H9 (cell line): ENCODE measurements around the gene MKI67. TPM values are rescaled to one million over a fixed set of nuclear protein-coding genes. Genes with fewer than 3 reads are reported as not detected.

Source experiments
- DNase-seq: peaks from one replicate; pipeline ENCODE4 v3.0.0-alpha.2; 2017
- H2AFZ ChIP-seq: one replicate; pipeline ENCODE4 v1.6.1; 2013; ENCODE audit warnings: mild to moderate bottlenecking, low read length, control low read depth, moderate library complexity
- H2AK5ac ChIP-seq: 2 replicates; pipeline ENCODE4 v1.6.1; 2013; ENCODE audit warnings: low read length, control low read depth, mixed read lengths; ENCODE audit not compliant: insufficient read length
- H2BK120ac ChIP-seq: one replicate; pipeline ENCODE4 v1.6.1; 2013; ENCODE audit warnings: low read depth, mild to moderate bottlenecking, low read length, control low read depth, inconsistent platforms; ENCODE audit not compliant: poor library complexity, severe bottlenecking
- H2BK12ac ChIP-seq: 2 replicates; pipeline ENCODE4 v1.6.1; 2013; ENCODE audit warnings: low read length, control low read depth, mixed read lengths, low read depth; ENCODE audit not compliant: insufficient read length
- H2BK15ac ChIP-seq: 2 replicates; pipeline ENCODE4 v1.6.1; 2013; ENCODE audit warnings: low read depth, low read length, control low read depth
- H2BK20ac ChIP-seq: one replicate; pipeline ENCODE4 v1.6.1; 2013; ENCODE audit warnings: low read depth, mild to moderate bottlenecking, low read length, control low read depth, inconsistent platforms; ENCODE audit not compliant: poor library complexity, severe bottlenecking
- H2BK5ac ChIP-seq: 2 replicates; pipeline ENCODE4 v1.6.1; 2013; ENCODE audit warnings: low read length, control low read depth, mixed read lengths; ENCODE audit not compliant: insufficient read length
- H3K14ac ChIP-seq: 2 replicates; pipeline ENCODE4 v1.6.1; 2013; ENCODE audit warnings: low read length, control low read depth; ENCODE audit not compliant: insufficient read depth
- H3K18ac ChIP-seq: 2 replicates; pipeline ENCODE4 v1.6.1; 2013; ENCODE audit warnings: low read depth, mild to moderate bottlenecking, mixed read lengths, low read length, control low read depth; ENCODE audit not compliant: insufficient read length
- H3K23ac ChIP-seq: 2 replicates; pipeline ENCODE4 v1.6.1; 2013; ENCODE audit warnings: low read length, control low read depth, mixed read lengths, low read depth; ENCODE audit not compliant: insufficient read length
- H3K23me2 ChIP-seq: 2 replicates; pipeline ENCODE4 v1.6.1; 2013; ENCODE audit warnings: low read depth, mild to moderate bottlenecking, mixed read lengths, low read length, control low read depth; ENCODE audit not compliant: insufficient read length, poor library complexity, severe bottlenecking
- H3K27ac ChIP-seq: 2 replicates; pipeline ENCODE4 v1.5.1; 2013; ENCODE audit warnings: low read length, control low read depth, mixed read lengths, low read depth; ENCODE audit not compliant: insufficient read length
- H3K27me3 ChIP-seq: 2 replicates; pipeline ENCODE4 v1.6.1; 2013; ENCODE audit warnings: low read length, control low read depth, inconsistent platforms; ENCODE audit not compliant: insufficient read depth
- H3K4ac ChIP-seq: 2 replicates; pipeline ENCODE4 v1.6.1; 2013; ENCODE audit warnings: low read depth, mild to moderate bottlenecking, control low read depth, inconsistent platforms, low read length, moderate library complexity
- H3K4me1 ChIP-seq: 2 replicates; pipeline ENCODE4 v1.6.1; 2013; ENCODE audit warnings: low read length, control low read depth, inconsistent platforms; ENCODE audit not compliant: insufficient read depth
- H3K4me2 ChIP-seq: 2 replicates; pipeline ENCODE4 v1.6.1; 2013; ENCODE audit warnings: low read length, control low read depth, mixed read lengths; ENCODE audit not compliant: insufficient read length, insufficient read depth
- H3K56ac ChIP-seq: 2 replicates; pipeline ENCODE4 v1.6.1; 2013; ENCODE audit warnings: low read depth, mild to moderate bottlenecking, mixed read lengths, low read length, control low read depth; ENCODE audit not compliant: insufficient read length
- H3K79me1 ChIP-seq: 2 replicates; pipeline ENCODE4 v1.6.1; 2013; ENCODE audit warnings: low read depth, mild to moderate bottlenecking, moderate library complexity, low read length, control low read depth, inconsistent platforms; ENCODE audit not compliant: insufficient read depth, poor library complexity, severe bottlenecking
- H3K79me2 ChIP-seq: 2 replicates; pipeline ENCODE4 v1.6.1; 2013; ENCODE audit warnings: low read length, control low read depth, inconsistent platforms; ENCODE audit not compliant: insufficient read depth
- H3K9ac ChIP-seq: 2 replicates; pipeline ENCODE4 v1.6.1; 2013; ENCODE audit warnings: low read length, control low read depth, mixed read lengths; ENCODE audit not compliant: insufficient read length; ENCODE audit errors: extremely low read depth
- H3K9me3 ChIP-seq: one replicate; pipeline ENCODE4 v1.6.1; 2013; ENCODE audit warnings: low read depth, low read length, inconsistent platforms; ENCODE audit not compliant: control insufficient read depth
- H3T11ph ChIP-seq: one replicate; pipeline ENCODE4 v1.6.1; 2013; ENCODE audit warnings: mild to moderate bottlenecking, low read length, control low read depth, inconsistent platforms
- H4K20me1 ChIP-seq: one replicate; pipeline ENCODE4 v1.6.1; 2013; ENCODE audit not compliant: control insufficient read depth, insufficient read length, insufficient read depth
- H4K5ac ChIP-seq: 2 replicates; pipeline ENCODE4 v1.6.1; 2013; ENCODE audit warnings: low read depth, mild to moderate bottlenecking, mixed read lengths, low read length, control low read depth; ENCODE audit not compliant: insufficient read length
- H4K8ac ChIP-seq: replicated peaks from 2 replicates; pipeline ENCODE4 v1.6.1; 2013; ENCODE audit warnings: low read length, control low read depth, mixed read lengths, low read depth; ENCODE audit not compliant: insufficient read length
- H4K91ac ChIP-seq: 2 replicates; pipeline ENCODE4 v1.6.1; 2013; ENCODE audit warnings: low read depth, mild to moderate bottlenecking, moderate library complexity, mixed read lengths, low read length, control low read depth; ENCODE audit not compliant: insufficient read length
- H3K27ac Mint-ChIP-seq, 3 experiments: 2 replicates in 2 of 3; 3 replicates in 1 of 3; pipeline ENCODE4 v1.8.0; 2020 to 2021; ENCODE audit warnings: mixed read lengths in 3 of 3, mild to moderate bottlenecking in 1 of 3, moderate library complexity in 1 of 3
- H3K27me3 Mint-ChIP-seq: 2 replicates; pipeline ENCODE4 v1.8.0; 2021; ENCODE audit warnings: low read depth, mild to moderate bottlenecking, moderate library complexity, mixed read lengths
- H3K36me3 Mint-ChIP-seq, 3 experiments: 2 replicates in 2 of 3; 3 replicates in 1 of 3; pipeline ENCODE4 v1.8.0; 2020 to 2021; ENCODE audit warnings: low read depth in 3 of 3, mixed read lengths in 3 of 3; ENCODE audit not compliant: insufficient read depth in 1 of 3
- H3K4me1 Mint-ChIP-seq, 2 experiments: 2 replicates each; pipeline ENCODE4 v1.8.0; 2020; ENCODE audit warnings: mixed read lengths in 2 of 2
- H3K4me3 Mint-ChIP-seq, 2 experiments: 2 replicates in 1 of 2; 3 replicates in 1 of 2; pipeline ENCODE4 v1.8.0; 2020 to 2021; ENCODE audit warnings: mild to moderate bottlenecking in 2 of 2, mixed read lengths in 2 of 2, moderate library complexity in 1 of 2
- H3K9me3 Mint-ChIP-seq, 2 experiments: 2 replicates in 1 of 2; 3 replicates in 1 of 2; pipeline ENCODE4 v1.8.0; 2020; ENCODE audit warnings: mild to moderate bottlenecking in 2 of 2, mixed read lengths in 2 of 2, moderate library complexity in 1 of 2
- CTCF ChIP-seq: fragments of 200-600 bp; sonication (generic); conservative IDR thresholded peaks from 3 replicates; pipeline ENCODE4 v1.8.0; 2021; ENCODE audit warnings: antibody characterized with exemption, mild to moderate bottlenecking
- WGBS: extraction: QIAGEN DNeasy Blood & Tissue Kit; methylation state at CpG from one replicate; pipeline ENCODE4 v1.1.7; 2013; ENCODE audit warnings: missing lambda C conversion rate, low lambda C conversion rate, mixed read lengths; ENCODE audit not compliant: insufficient read length; ENCODE audit errors: extremely low coverage; 5-methylcytosine and 5-hydroxymethylcytosine counted together
- total RNA-seq: library from RNA; stranded (reverse); gene quantifications from 2 replicates; pipeline ENCODE4 v1.2.1, GENCODE V29; 2021

The MKI67 gene
- total RNA-seq, 1 experiment from 2014 or later = 108 TPM

GRCh38 chr10:128073890-128074289 is 52.3 kb downstream of the MKI67 start:
- DNase-seq = no peak
- no peak overlapping the region for H3K4me2 ChIP-seq
- no peak overlapping the region for H3K14ac ChIP-seq
- no peaks in the 10 kb centered on the region for H3K9me3 ChIP-seq
- no peak overlapping the region for H3K18ac ChIP-seq
- Mint-ChIP-seq H3K36me3 (no peaks in the 10 kb centered on the region; a peak in 1 of 7 replicates), H3K9me3 (no peaks in the 10 kb centered on the region), H3K4me1 (peaks cover 7 to 8% of the 10 kb centered on the region in 2 experiments), H3K4me3 (no peak overlapping the region), H3K27ac (no peak overlapping the region), H3K27me3 (peaks cover 11% of the 10 kb centered on the region)
- no peak overlapping the region for H2BK120ac ChIP-seq
- H2AK5ac ChIP-seq = no peak overlapping the region
- no peaks in the 10 kb centered on the region for H3K79me2 ChIP-seq
- no CpG with 5 or more reads among the region's 2 CpGs for WGBS
- H4K91ac ChIP-seq = no peak overlapping the region
- no peak for TF ChIP-seq CTCF
- no peaks in the 10 kb centered on the region for H4K20me1 ChIP-seq
- no peak overlapping the region for H2BK5ac ChIP-seq
- H3K23me2 ChIP-seq = no peaks in the 10 kb centered on the region
- H3K23ac ChIP-seq = no peak overlapping the region
- no peaks in the 10 kb centered on the region for H3K79me1 ChIP-seq
- no peak overlapping the region for H4K8ac ChIP-seq
- H2AFZ ChIP-seq = no peak overlapping the region
- H3K9ac ChIP-seq = no peak overlapping the region
- H2BK20ac ChIP-seq = no peak overlapping the region
- no peak overlapping the region for H3T11ph ChIP-seq
- no peaks in the 10 kb centered on the region for H3K27me3 ChIP-seq
- no peak overlapping the region for H4K5ac ChIP-seq
- no peak overlapping the region for H3K56ac ChIP-seq
- no peak overlapping the region for H3K4ac ChIP-seq
- H2BK12ac ChIP-seq = no peak overlapping the region
- H3K27ac ChIP-seq = no peak overlapping the region
- no peaks in the 10 kb centered on the region for H3K4me1 ChIP-seq
- no peak overlapping the region for H2BK15ac ChIP-seq
